Astrocyte (in vitro differentiated cells and primary cell): ENCODE results near the gene SFTA2.

Experiments
- CTCF ChIP-seq: IDR thresholded peaks from 2 replicates; pipeline ENCODE4 v1.5.1; 2011; ENCODE audit warnings: low read depth, mild to moderate bottlenecking, inconsistent platforms, low read length, moderate library complexity; ENCODE audit not compliant: insufficient read depth
- EZH2 ChIP-seq: IDR thresholded peaks from 2 replicates; pipeline ENCODE4 v1.6.1; 2012; ENCODE audit warnings: mild to moderate bottlenecking, low read length, inconsistent platforms; ENCODE audit not compliant: insufficient read depth

- TF ChIP-seq CTCF (no peak), EZH2 (no peak)
These were observed 16.9 kb downstream of the SFTA2 start for GRCh38 chr6:30914854-30915590.
